ENCODE measurements around the gene CRYBB2. TPM values are rescaled to one million over a fixed set of nuclear protein-coding genes. Genes with fewer than 3 reads are reported as not detected.
"Not testable (repeated sequence)": the region's sequence is repeated elsewhere in the genome, so short reads cannot be mapped to it uniquely, and the experiment has no call there.

Gene CRYBB2
- total and polyA plus RNA-seq, 12 donors, result 0.24 to 1.9 (median 1.1) TPM; not detected in 8

DNA sequence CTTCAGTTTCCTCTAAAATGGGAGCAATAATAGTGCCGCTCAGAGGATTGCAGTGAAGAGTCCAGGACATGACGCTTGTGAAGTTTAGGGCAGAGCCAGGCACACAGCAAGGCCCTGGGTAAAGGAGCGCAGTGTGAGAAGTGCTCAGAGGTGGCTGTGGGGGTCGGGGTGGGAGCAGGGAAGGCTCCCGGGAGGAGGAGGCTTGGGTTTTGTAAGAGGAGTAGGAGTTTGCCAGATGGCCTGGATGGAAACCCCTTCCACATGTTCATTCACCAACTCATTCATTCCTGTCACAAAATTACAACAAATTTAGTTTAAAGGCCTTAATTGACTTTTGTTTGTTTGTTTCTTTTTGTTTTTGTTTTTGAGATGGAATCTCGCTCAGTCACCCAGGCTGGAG is 17.0 kb downstream of the CRYBB2 start:
- H3K27ac ChIP-seq, result no peak overlapping the region
- no peaks in the 10 kb centered on the region for H3K27me3 ChIP-seq
- H3K9me3 ChIP-seq (replicated peaks in 1 of 3), result no peaks in the 10 kb centered on the region
- H3K4me1 ChIP-seq (replicated peaks in 1 of 2), result peaks cover 0 to 7% of the 10 kb centered on the region in 2 donors
- H3K4me3 ChIP-seq, result no peak overlapping the region
- intact Hi-C loops (cut with DNase I), result no loop called here
- TF ChIP-seq POLR2A (IDR thresholded peaks at IDR 0.05), result no peak
- TF ChIP-seq, protein P1, sequence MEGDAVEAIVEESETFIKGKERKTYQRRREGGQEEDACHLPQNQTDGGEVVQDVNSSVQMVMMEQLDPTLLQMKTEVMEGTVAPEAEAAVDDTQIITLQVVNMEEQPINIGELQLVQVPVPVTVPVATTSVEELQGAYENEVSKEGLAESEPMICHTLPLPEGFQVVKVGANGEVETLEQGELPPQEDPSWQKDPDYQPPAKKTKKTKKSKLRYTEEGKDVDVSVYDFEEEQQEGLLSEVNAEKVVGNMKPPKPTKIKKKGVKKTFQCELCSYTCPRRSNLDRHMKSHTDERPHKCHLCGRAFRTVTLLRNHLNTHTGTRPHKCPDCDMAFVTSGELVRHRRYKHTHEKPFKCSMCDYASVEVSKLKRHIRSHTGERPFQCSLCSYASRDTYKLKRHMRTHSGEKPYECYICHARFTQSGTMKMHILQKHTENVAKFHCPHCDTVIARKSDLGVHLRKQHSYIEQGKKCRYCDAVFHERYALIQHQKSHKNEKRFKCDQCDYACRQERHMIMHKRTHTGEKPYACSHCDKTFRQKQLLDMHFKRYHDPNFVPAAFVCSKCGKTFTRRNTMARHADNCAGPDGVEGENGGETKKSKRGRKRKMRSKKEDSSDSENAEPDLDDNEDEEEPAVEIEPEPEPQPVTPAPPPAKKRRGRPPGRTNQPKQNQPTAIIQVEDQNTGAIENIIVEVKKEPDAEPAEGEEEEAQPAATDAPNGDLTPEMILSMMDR (IDR thresholded peaks at IDR 0.05), result no peak
- WGBS, 4 donors, result 78 to 92% (median 84%) methylated on average over 6 of the region's 6 CpGs
- H3K36me3 ChIP-seq (replicated peaks in 1 of 2), result no peaks in the 10 kb centered on the region
- DNase-seq, result no peak

GRCh38 chr22:25237503-25237902 is 18.1 kb downstream of the CRYBB2 start:
- DNase-seq, result no peak
- Histone ChIP-seq H3K4me3 (no peak overlapping the region), H3K4me1 (replicated peaks in 1 of 2) (peaks cover 0 to 7% of the 10 kb centered on the region in 2 donors), H3K27me3 (no peaks in the 10 kb centered on the region), H3K9me3 (replicated peaks in 1 of 3) (no peaks in the 10 kb centered on the region), H3K27ac (no peak overlapping the region), H3K36me3 (replicated peaks in 1 of 2) (no peaks in the 10 kb centered on the region)
- TF ChIP-seq POLR2A (IDR thresholded peaks at IDR 0.05), result no peak
- TF ChIP-seq, protein P1 (IDR thresholded peaks at IDR 0.05), result no peak
- WGBS, 4 donors, result 58 to 88% (median 77%) methylated on average over 2 to 4 of the region's 4 CpGs
- intact Hi-C loops (cut with DNase I), result no loop called here

DNA sequence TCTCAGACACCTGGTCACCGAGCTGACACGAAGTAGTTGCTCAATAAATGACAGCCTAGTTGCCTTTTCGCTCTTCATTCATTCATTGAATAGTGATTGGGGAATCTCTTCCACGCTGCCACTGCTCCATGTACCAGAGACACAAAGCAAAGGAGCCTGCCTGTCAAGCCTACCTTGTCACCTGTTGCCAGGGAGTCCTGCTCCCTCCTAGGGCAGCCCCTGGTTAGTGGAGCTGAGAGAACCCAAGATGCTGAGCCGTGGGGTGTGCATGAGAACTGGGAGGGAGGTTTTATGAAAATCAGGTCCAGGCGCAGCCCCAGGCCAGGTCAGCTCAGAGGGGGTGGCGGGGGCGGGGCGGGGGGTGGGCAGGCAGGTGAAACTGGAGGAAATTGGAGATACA is 18.6 kb downstream of the CRYBB2 start:
- H3K36me3 ChIP-seq (replicated peaks in 1 of 2); H3K27ac ChIP-seq; H3K4me3 ChIP-seq; intact Hi-C loops (cut with DNase I); H3K27me3 ChIP-seq; H3K4me1 ChIP-seq (replicated peaks in 1 of 2); H3K9me3 ChIP-seq (replicated peaks in 1 of 3); DNase-seq: not testable (repeated sequence)
- whole genome bisulfite sequencing, 4 donors, result 64 to 73% (median 65%) methylated on average over 6 to 9 of the region's 9 CpGs

DNA sequence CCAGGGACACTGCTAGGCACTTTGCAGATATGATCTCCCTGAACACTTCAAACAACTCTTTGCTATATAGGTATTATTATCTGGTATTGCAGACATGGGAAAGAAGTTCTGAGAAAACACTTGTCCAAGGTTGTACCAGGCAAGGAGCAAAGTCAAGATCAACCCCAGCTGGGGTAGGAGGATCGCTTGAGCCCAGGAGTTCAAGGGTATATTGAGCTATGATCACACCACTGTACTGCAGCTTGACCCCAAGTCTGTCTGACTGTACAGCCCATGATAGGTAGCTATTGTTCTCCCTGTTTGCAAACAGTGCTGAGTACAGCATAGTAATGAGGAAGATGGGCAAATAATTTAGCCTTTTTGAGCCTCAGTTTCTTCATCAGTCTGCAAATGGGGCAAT is 35.7 kb downstream of the CRYBB2 start:
- H3K9me3 ChIP-seq (replicated peaks in 1 of 3); H3K4me3 ChIP-seq; DNase-seq; intact Hi-C loops (cut with DNase I); H3K36me3 ChIP-seq (replicated peaks in 1 of 2); H3K27me3 ChIP-seq; H3K27ac ChIP-seq; H3K4me1 ChIP-seq (replicated peaks in 1 of 2): not testable (repeated sequence)
- 55 to 83% (median 67%) methylated on average over 1 of the region's 1 CpG for WGBS, 4 donors

GRCh38 chr22:25267567-25267966 is 48.1 kb downstream of the CRYBB2 start:
- H3K4me1 ChIP-seq (replicated peaks in 1 of 2); H3K9me3 ChIP-seq (replicated peaks in 1 of 3); H3K27me3 ChIP-seq; H3K36me3 ChIP-seq (replicated peaks in 1 of 2); H3K27ac ChIP-seq; DNase-seq; H3K4me3 ChIP-seq; intact Hi-C loops (cut with DNase I): not testable (repeated sequence)
- 69 to 77% (median 72%) methylated on average over 4 of the region's 4 CpGs for WGBS, 4 donors

DNA sequence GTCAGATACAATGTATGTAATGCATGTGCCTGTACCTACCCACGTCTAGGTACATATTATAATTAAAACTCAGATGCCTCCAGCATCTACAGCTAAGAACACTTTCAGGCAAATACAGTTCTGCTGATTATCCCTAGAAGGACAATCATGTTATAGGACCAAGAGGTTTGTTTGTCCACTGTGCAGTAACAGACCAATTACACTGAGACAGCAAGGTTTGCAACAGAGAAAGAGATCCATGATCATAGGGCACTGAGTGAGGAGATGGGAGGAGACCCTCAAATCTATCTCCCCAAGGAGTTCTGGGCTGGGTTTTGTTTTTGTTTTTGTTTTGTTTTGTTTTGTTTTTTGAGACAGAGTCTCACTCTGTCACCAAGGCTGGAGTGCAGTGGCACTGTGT is 49.5 kb downstream of the CRYBB2 start:
- intact Hi-C loops (cut with DNase I); DNase-seq: not testable (repeated sequence)
- WGBS, 4 donors, result 56 to 70% (median 62%) methylated on average over 1 of the region's 1 CpG

DNA sequence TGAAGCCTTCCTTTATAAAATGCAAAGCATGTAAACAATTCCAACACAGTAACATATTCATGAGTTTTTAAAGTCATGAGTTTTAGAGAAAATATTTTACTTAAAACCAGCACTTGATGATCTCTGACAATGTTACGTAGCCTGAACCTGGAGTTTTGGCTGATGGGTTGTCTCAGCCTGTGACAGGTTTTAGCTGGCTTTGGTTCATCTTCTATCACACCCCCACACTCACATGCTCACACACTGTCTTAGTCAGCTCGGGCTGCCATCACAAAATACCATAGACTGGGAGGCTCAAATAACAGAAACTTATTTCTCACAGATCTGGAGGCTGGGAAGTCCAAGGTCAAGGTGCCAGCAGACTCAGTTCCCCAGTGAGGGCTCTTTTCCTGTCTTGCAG is 50.6 kb downstream of the CRYBB2 start:
- H3K27me3 ChIP-seq; intact Hi-C loops (cut with DNase I); DNase-seq; H3K27ac ChIP-seq; H3K36me3 ChIP-seq (replicated peaks in 1 of 2); H3K4me1 ChIP-seq (replicated peaks in 1 of 2); H3K4me3 ChIP-seq; H3K9me3 ChIP-seq (replicated peaks in 1 of 3): not testable (repeated sequence)
- 38 to 60% (median 47%) methylated on average over 2 of the region's 2 CpGs for WGBS, 4 donors

More for the DNA sequence above, 49.5 kb downstream of the CRYBB2 start:
- not testable (repeated sequence) for H3K9me3 ChIP-seq (replicated peaks in 1 of 3); H3K4me1 ChIP-seq (replicated peaks in 1 of 2); H3K27ac ChIP-seq; H3K27me3 ChIP-seq; H3K36me3 ChIP-seq (replicated peaks in 1 of 2); H3K4me3 ChIP-seq

GRCh38 chr22:25273231-25273630 is 53.8 kb downstream of the CRYBB2 start:
- DNase-seq; H3K9me3 ChIP-seq (replicated peaks in 1 of 3); H3K27me3 ChIP-seq; intact Hi-C loops (cut with DNase I); H3K27ac ChIP-seq; H3K4me1 ChIP-seq (replicated peaks in 1 of 2); H3K4me3 ChIP-seq; H3K36me3 ChIP-seq (replicated peaks in 1 of 2): not testable (repeated sequence)
- WGBS, 4 donors, result 51 to 75% (median 64%) methylated on average over 4 of the region's 4 CpGs

DNA sequence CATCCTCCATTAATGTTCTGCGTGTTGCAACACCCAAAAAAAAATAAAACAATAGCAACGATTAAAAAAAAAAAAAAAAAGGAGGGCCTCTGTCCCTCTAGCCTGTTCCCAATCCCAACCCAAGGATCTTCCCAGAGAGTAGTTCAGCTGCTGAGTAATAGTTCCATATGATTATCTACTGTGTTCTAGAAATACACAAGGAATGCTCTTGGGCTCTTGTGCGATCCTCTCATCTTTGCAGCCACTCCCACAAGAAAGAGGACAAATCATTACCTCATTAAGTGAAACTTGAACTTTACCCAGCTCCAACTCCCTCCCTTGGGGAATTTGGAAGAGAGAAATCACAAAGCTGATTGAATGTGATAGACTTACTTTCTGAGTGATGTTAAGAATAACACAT is 54.5 kb downstream of the CRYBB2 start:
- H3K36me3 ChIP-seq (replicated peaks in 1 of 2); H3K4me3 ChIP-seq; DNase-seq; H3K9me3 ChIP-seq (replicated peaks in 1 of 3); H3K27me3 ChIP-seq; intact Hi-C loops (cut with DNase I); H3K27ac ChIP-seq; H3K4me1 ChIP-seq (replicated peaks in 1 of 2): not testable (repeated sequence)
- 78 to 89% (median 84%) methylated on average over 3 of the region's 3 CpGs for WGBS, 4 donors

GRCh38 chr22:25280118-25280517 is 60.7 kb downstream of the CRYBB2 start:
- H3K9me3 ChIP-seq (replicated peaks in 1 of 3); H3K27ac ChIP-seq; H3K36me3 ChIP-seq (replicated peaks in 1 of 2); H3K4me1 ChIP-seq (replicated peaks in 1 of 2); DNase-seq; H3K4me3 ChIP-seq; intact Hi-C loops (cut with DNase I): not testable (repeated sequence)
- whole genome bisulfite sequencing, 4 donors, result 66 to 84% (median 69%) methylated on average over 2 of the region's 2 CpGs
- peaks cover 40% of the 10 kb centered on the region for H3K27me3 ChIP-seq
